SU-DHL-6 (cell line): Measurements from ENCODE around the gene FBXO15.

Source experiments
- EZH2phosphoT487 ChIP-seq: fragments of 200-600 bp; sonication (generic), shearing (Covaris generic); conservative IDR thresholded peaks from 2 replicates; pipeline ENCODE4 v1.6.1; 2018; ENCODE audit warnings: mild to moderate bottlenecking, antibody characterized with exemption, low read length, moderate library complexity, mixed read lengths
- TF ChIP-seq, protein P1 (sequence below): fragments of 200-600 bp; sonication (generic); IDR thresholded peaks from one replicate; pipeline ENCODE4 v1.5.1; 2017; ENCODE audit warnings: antibody characterized with exemption, mild to moderate bottlenecking, low read length, moderate library complexity; ENCODE audit not compliant: insufficient read depth, poor library complexity, severe bottlenecking

DNA sequence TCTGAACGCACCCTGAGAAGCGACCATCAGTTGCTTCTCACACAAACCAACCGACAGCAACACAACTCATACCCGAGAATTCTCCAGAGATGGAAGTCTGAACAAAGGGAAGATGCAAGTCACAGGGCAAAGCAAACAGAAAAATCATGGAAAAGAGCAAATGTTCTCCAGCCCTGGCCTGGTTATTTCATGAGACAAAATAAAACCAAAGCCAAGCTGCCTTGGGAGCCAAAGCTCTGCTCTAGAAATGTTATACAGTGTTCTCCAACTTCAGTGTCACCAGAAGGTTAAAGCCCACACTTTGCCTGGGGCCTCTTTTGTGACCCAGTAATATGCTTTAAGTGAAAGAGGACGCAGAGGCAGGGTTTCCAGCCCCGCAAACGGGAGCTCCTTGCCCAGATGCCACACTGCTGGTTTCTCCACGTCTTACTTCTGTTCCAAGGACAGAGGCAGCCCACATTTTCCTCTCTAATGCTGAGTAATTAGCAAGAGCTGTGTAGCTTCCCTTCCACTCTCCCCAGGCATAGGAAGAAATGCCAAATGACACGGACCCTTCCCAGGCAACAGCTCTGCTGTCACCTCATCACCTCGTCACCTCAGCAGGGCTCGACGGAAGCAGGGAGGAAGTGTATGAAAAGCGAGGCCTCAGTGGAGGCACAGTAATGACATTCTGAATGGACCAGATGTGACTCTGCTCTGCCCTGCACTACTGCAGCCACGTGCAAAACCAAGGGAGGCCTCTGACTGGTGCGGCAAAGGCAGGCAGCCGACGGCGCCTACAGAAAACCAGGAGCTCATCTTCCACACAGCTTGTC lies 64.7 kb downstream of the FBXO15 start:
- TF ChIP-seq, protein P1, sequence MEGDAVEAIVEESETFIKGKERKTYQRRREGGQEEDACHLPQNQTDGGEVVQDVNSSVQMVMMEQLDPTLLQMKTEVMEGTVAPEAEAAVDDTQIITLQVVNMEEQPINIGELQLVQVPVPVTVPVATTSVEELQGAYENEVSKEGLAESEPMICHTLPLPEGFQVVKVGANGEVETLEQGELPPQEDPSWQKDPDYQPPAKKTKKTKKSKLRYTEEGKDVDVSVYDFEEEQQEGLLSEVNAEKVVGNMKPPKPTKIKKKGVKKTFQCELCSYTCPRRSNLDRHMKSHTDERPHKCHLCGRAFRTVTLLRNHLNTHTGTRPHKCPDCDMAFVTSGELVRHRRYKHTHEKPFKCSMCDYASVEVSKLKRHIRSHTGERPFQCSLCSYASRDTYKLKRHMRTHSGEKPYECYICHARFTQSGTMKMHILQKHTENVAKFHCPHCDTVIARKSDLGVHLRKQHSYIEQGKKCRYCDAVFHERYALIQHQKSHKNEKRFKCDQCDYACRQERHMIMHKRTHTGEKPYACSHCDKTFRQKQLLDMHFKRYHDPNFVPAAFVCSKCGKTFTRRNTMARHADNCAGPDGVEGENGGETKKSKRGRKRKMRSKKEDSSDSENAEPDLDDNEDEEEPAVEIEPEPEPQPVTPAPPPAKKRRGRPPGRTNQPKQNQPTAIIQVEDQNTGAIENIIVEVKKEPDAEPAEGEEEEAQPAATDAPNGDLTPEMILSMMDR = no peak
- TF ChIP-seq EZH2phosphoT487 = no peak
